ENCODE measurements around the gene LY6G6C.

Gene LY6G6C

DNA sequence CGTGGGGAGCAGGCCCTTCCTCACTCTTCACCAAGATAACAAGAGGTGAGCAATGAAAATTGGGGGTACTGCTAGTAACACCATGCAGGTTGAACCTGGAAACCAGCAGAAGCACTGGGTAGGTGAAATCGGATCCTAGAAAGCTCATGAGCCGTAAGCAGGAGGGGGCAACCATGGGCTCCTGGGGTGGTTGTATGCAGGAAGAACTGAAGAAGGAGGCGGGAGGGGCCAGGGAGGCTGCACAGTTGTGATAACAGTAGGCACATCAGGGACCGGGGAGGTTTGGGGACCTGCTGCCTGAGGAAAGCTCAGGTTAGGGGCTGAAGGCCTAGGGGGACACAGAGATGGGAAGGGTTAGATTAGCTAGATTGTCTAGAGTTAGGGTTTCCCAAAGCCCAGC, 35.1 kb downstream of the LY6G6C start:
- H3K27ac ChIP-seq (ENCODE audit: low read depth, low read length), result no peak overlapping the region
- no peak overlapping the region for H2AK5ac ChIP-seq (ENCODE audit: low read length)
- H3K9me3 ChIP-seq (ENCODE audit: insufficient read depth, low read depth, low read length), result no peaks in the 10 kb centered on the region
- no peak overlapping the region for H2BK12ac ChIP-seq (ENCODE audit: low read length)
- no peak overlapping the region for H4K12ac ChIP-seq (ENCODE audit: low read depth, low read length)
- H3K36me3 ChIP-seq (ENCODE audit: control insufficient read depth in 1 of 2, insufficient read depth in 2 of 2, low read length in 2 of 2), result peaks cover 46% of the 10 kb centered on the region in 2 experiments
- H3K14ac ChIP-seq (ENCODE audit: low read length), result no peak overlapping the region
- no peak overlapping the region for H3K4me3 ChIP-seq (ENCODE audit: low read depth, low read length)
- no peak for DNase-seq
- H3K4me1 ChIP-seq (ENCODE audit: control insufficient read depth in 1 of 2, insufficient read depth in 2 of 2, low read length in 2 of 2), result peaks cover 11 to 19% of the 10 kb centered on the region in 2 experiments
- H3K27me3 ChIP-seq (ENCODE audit: insufficient read depth, low read length), result no peaks in the 10 kb centered on the region
- H4K91ac ChIP-seq (ENCODE audit: low read depth, low read length), result no peak overlapping the region
- no peak overlapping the region for H2BK120ac ChIP-seq (ENCODE audit: insufficient read depth, low read length, poor library complexity)
- H3K79me2 ChIP-seq (ENCODE audit: control insufficient read depth, insufficient read depth, low read length, poor library complexity), result no peaks in the 10 kb centered on the region
- H2AFZ ChIP-seq (ENCODE audit: insufficient read depth, low read length, poor library complexity), result no peak overlapping the region
- no peak overlapping the region for H3K4ac ChIP-seq (ENCODE audit: low read depth, low read length)
- H2BK5ac ChIP-seq (ENCODE audit: low read depth, low read length, poor library complexity), result no peak overlapping the region
- no peak overlapping the region for H3K4me2 ChIP-seq (ENCODE audit: low read length)
- no peak overlapping the region for H4K8ac ChIP-seq (ENCODE audit: low read depth, low read length)
- H3K18ac ChIP-seq (ENCODE audit: low read length), result no peak overlapping the region
- peaks cover 13% of the 10 kb centered on the region for H3K79me1 ChIP-seq (ENCODE audit: low read length)
- no peak overlapping the region for H3K23ac ChIP-seq (ENCODE audit: low read length)
- WGBS (ENCODE audit: extremely low coverage, insufficient coverage, insufficient read length), result no CpG with 5 or more reads among the region's 5 CpGs
- no peak overlapping the region for H3K9ac ChIP-seq (ENCODE audit: low read length)

DNA sequence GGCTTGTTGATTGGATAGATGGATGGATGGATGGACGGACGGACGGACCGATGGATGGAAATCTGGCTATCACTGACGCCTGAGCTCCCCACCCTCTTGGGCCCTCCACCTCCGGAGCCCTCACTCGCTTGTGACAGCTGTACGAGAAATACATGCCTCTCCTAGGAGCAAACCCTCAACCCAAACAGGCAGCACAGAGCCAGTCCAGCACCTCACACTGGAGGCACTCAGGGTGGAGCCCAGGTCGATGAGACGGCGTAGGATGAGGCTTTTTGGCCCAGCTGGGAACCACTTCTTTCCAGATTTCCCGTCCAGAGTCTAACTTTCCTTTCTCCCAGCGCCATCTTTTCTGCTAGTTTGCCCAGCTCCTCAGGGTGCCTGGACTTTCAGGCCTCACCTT, 38.0 kb downstream of the LY6G6C start:
- no CpG with 5 or more reads among the region's 13 CpGs for WGBS (ENCODE audit: extremely low coverage, insufficient coverage, insufficient read length)

DNA sequence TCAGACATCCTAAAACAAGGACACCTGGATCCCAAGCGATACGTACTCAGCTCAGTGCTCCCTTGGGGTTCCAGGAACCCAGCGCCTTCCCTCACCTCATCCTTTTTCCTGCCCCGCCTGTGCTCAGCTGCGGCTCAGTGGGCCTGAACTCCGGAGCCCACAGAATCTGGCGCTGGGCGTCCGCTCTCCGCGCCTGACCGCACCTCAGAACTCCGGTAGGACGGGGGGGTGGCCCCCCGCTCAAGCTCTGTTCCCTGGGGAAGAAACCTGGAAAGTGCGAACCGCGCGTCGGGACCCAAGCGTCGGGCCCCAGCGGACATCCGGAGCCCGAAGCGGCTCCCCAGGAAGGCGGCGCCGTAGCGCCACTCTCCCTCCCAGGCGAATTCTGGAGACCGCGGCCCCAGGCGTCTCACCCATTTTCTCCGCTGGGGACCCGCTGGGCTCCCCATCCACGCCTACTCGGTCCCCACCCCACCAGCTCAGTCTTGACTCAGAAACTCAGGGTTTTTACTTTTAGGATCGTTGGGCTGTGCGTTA, 40.3 kb downstream of the LY6G6C start:
- WGBS (ENCODE audit: extremely low coverage, insufficient coverage, insufficient read length), result no CpG with 5 or more reads among the region's 40 CpGs
- H3K4ac ChIP-seq (ENCODE audit: low read depth, low read length), result peak overlapping the region; percentile 9
- peak overlapping the region; percentile 3 for H2BK12ac ChIP-seq (ENCODE audit: low read length)
- H4K8ac ChIP-seq (ENCODE audit: low read depth, low read length), result peak overlapping the region; percentile 90
- peak overlapping the region; percentile 86 for H2AFZ ChIP-seq (ENCODE audit: insufficient read depth, low read length, poor library complexity)
- peak in 1 of 2 donors; percentile 30 for DNase-seq
- H3K4me2 ChIP-seq (ENCODE audit: low read length), result peak overlapping the region; percentile 92
- peaks cover 5 to 7% of the 10 kb centered on the region in 2 experiments for H3K36me3 ChIP-seq (ENCODE audit: control insufficient read depth in 1 of 2, insufficient read depth in 2 of 2, low read length in 2 of 2)
- H4K12ac ChIP-seq (ENCODE audit: low read depth, low read length), result peak overlapping the region; percentile 76
- peak overlapping the region; percentile 8 for H3K18ac ChIP-seq (ENCODE audit: low read length)
- H3K14ac ChIP-seq (ENCODE audit: low read length), result peak overlapping the region; percentile 81
- no peak overlapping the region for H3K9ac ChIP-seq (ENCODE audit: low read length)
- no peak overlapping the region for H3K27ac ChIP-seq (ENCODE audit: low read depth, low read length)
- peaks cover 3% of the 10 kb centered on the region for H3K79me1 ChIP-seq (ENCODE audit: low read length)
- peak overlapping the region; percentile 70 for H4K91ac ChIP-seq (ENCODE audit: low read depth, low read length)
- no peaks in the 10 kb centered on the region for H3K27me3 ChIP-seq (ENCODE audit: insufficient read depth, low read length)
- H3K23ac ChIP-seq (ENCODE audit: low read length), result no peak overlapping the region
- peak overlapping the region; percentile 45 for H3K4me3 ChIP-seq (ENCODE audit: low read depth, low read length)
- no peaks in the 10 kb centered on the region for H3K9me3 ChIP-seq (ENCODE audit: insufficient read depth, low read depth, low read length)
- H2BK5ac ChIP-seq (ENCODE audit: low read depth, low read length, poor library complexity), result peak overlapping the region; percentile 11
- peaks cover 3 to 10% of the 10 kb centered on the region in 2 experiments for H3K4me1 ChIP-seq (ENCODE audit: control insufficient read depth in 1 of 2, insufficient read depth in 2 of 2, low read length in 2 of 2)
- no peak overlapping the region for H2AK5ac ChIP-seq (ENCODE audit: low read length)
- peaks cover 2% of the 10 kb centered on the region for H3K79me2 ChIP-seq (ENCODE audit: control insufficient read depth, insufficient read depth, low read length, poor library complexity)
- H2BK120ac ChIP-seq (ENCODE audit: insufficient read depth, low read length, poor library complexity), result peak overlapping the region; percentile 77

More for the DNA sequence above, 38.0 kb downstream of the LY6G6C start:
- no peak overlapping the region for H3K23ac ChIP-seq (ENCODE audit: low read length)
- no peak overlapping the region for H2AFZ ChIP-seq (ENCODE audit: insufficient read depth, low read length, poor library complexity)
- H2BK12ac ChIP-seq (ENCODE audit: low read length), result peak overlapping the region; percentile 28
- peak overlapping the region; percentile 74 for H3K4me2 ChIP-seq (ENCODE audit: low read length)
- no peak overlapping the region for H3K14ac ChIP-seq (ENCODE audit: low read length)
- no peak overlapping the region for H4K8ac ChIP-seq (ENCODE audit: low read depth, low read length)
- peaks cover 26 to 30% of the 10 kb centered on the region in 2 experiments for H3K36me3 ChIP-seq (ENCODE audit: control insufficient read depth in 1 of 2, insufficient read depth in 2 of 2, low read length in 2 of 2)
- H2BK120ac ChIP-seq (ENCODE audit: insufficient read depth, low read length, poor library complexity), result no peak overlapping the region
- no peaks in the 10 kb centered on the region for H3K27me3 ChIP-seq (ENCODE audit: insufficient read depth, low read length)
- no peak overlapping the region for H3K18ac ChIP-seq (ENCODE audit: low read length)
- DNase-seq, result no peak
- H2AK5ac ChIP-seq (ENCODE audit: low read length), result peak overlapping the region; percentile 71
- peaks cover 3 to 10% of the 10 kb centered on the region in 2 experiments for H3K4me1 ChIP-seq (ENCODE audit: control insufficient read depth in 1 of 2, insufficient read depth in 2 of 2, low read length in 2 of 2)
- H3K9ac ChIP-seq (ENCODE audit: low read length), result no peak overlapping the region
- no peak overlapping the region for H2BK5ac ChIP-seq (ENCODE audit: low read depth, low read length, poor library complexity)
- no peak overlapping the region for H3K4me3 ChIP-seq (ENCODE audit: low read depth, low read length)
- peak overlapping the region; percentile 15 for H4K12ac ChIP-seq (ENCODE audit: low read depth, low read length)
- H4K91ac ChIP-seq (ENCODE audit: low read depth, low read length), result no peak overlapping the region
- H3K9me3 ChIP-seq (ENCODE audit: insufficient read depth, low read depth, low read length), result no peaks in the 10 kb centered on the region
- peaks cover 2% of the 10 kb centered on the region for H3K79me2 ChIP-seq (ENCODE audit: control insufficient read depth, insufficient read depth, low read length, poor library complexity)
- no peak overlapping the region for H3K27ac ChIP-seq (ENCODE audit: low read depth, low read length)
- H3K79me1 ChIP-seq (ENCODE audit: low read length), result peaks cover 3% of the 10 kb centered on the region
- H3K4ac ChIP-seq (ENCODE audit: low read depth, low read length), result no peak overlapping the region

DNA sequence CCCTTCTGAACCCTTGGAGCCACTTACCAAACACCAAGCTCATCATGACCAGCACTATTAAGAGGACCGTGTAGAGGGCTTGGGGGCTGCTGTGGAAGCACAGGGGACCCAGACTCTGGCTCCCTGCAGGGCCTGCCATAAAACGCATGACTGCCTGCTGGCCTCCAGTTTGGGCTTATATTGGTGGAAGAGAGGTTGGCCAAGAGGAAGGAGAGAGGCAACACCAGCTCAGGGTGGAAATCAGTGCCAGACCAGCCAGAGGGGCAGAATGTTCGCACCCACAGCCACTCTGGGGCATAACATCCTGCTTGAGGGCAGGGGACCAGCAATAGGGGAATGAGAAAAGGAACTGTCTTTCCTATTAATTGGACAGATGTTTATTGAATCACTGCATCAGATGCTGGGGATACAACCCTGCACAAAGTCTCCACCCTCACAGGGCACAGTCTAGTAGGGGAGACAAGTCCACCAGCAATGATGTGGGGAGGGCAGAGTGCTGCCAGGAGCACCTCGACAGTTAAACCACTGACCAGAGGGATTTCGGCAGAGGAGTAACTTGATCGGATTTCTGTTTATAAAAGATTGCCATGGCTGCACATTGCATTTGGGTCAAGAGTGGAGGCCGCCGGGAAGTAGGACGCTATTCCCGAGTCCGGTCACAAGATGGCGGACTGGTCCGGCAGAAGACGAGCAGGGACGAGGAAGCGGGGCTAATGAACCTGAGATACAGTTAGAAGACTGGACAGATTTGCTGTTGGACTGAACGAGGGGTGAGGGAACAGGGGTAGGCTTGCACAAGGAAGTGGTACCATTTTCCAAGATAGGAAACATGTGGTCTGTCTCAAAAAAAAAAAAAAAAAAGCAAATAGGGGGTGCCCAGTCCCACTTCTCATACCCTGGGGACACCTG, 41.1 kb downstream of the LY6G6C start, which contains the start of gene LY6G5C:
Gene LY6G5C, minus strand, starts transcription at position 842 of the 909 bp plus-strand sequence. Its CDS starts 694 bp downstream, at position 148.
- peak within 1 kb of the TSS; percentile 3 for H2BK12ac ChIP-seq (ENCODE audit: low read length)
- peak within 1 kb of the TSS; percentile 76 for H4K12ac ChIP-seq (ENCODE audit: low read depth, low read length)
- no peak within 1 kb of the TSS for H2AK5ac ChIP-seq (ENCODE audit: low read length)
- WGBS (ENCODE audit: extremely low coverage, insufficient coverage, insufficient read length), result no CpG with 5 or more reads among the region's 17 CpGs
- peaks cover 0 to 6% of the 10 kb centered on the region in 2 experiments for H3K36me3 ChIP-seq (ENCODE audit: control insufficient read depth in 1 of 2, insufficient read depth in 2 of 2, low read length in 2 of 2)
- peak; percentile 60 to 78 for DNase-seq
- peak within 1 kb of the TSS; percentile 86 for H2AFZ ChIP-seq (ENCODE audit: insufficient read depth, low read length, poor library complexity)
- peak within 1 kb of the TSS; percentile 81 for H3K14ac ChIP-seq (ENCODE audit: low read length)
- peak within 1 kb of the TSS; percentile 77 for H2BK120ac ChIP-seq (ENCODE audit: insufficient read depth, low read length, poor library complexity)
- H4K8ac ChIP-seq (ENCODE audit: low read depth, low read length), result peak within 1 kb of the TSS; percentile 90
- peak within 1 kb of the TSS; percentile 9 for H3K4ac ChIP-seq (ENCODE audit: low read depth, low read length)
- H3K9ac ChIP-seq (ENCODE audit: low read length), result no peak within 1 kb of the TSS
- H3K4me2 ChIP-seq (ENCODE audit: low read length), result peak within 1 kb of the TSS; percentile 92
- H3K79me1 ChIP-seq (ENCODE audit: low read length), result peaks cover 3% of the 10 kb centered on the region
- H3K9me3 ChIP-seq (ENCODE audit: insufficient read depth, low read depth, low read length), result no peaks in the 10 kb centered on the region
- H3K18ac ChIP-seq (ENCODE audit: low read length), result peak within 1 kb of the TSS; percentile 8
- H4K91ac ChIP-seq (ENCODE audit: low read depth, low read length), result peak within 1 kb of the TSS; percentile 70
- H3K27ac ChIP-seq (ENCODE audit: low read depth, low read length), result no peak within 1 kb of the TSS
- peak within 1 kb of the TSS; percentile 11 for H2BK5ac ChIP-seq (ENCODE audit: low read depth, low read length, poor library complexity)
- peaks cover 2% of the 10 kb centered on the region for H3K79me2 ChIP-seq (ENCODE audit: control insufficient read depth, insufficient read depth, low read length, poor library complexity)
- H3K4me1 ChIP-seq (ENCODE audit: control insufficient read depth in 1 of 2, insufficient read depth in 2 of 2, low read length in 2 of 2), result peaks cover 3 to 10% of the 10 kb centered on the region in 2 experiments
- H3K23ac ChIP-seq (ENCODE audit: low read length), result no peak within 1 kb of the TSS
- H3K27me3 ChIP-seq (ENCODE audit: insufficient read depth, low read length), result no peaks in the 10 kb centered on the region
- peak within 1 kb of the TSS; percentile 45 for H3K4me3 ChIP-seq (ENCODE audit: low read depth, low read length)

All from trophoblast cell (in vitro differentiated cells and primary cell).